HG02885 (cell line): ENCODE measurements around the gene ADAMTS1.

ENCODE experiments used
- ATAC-seq: cut with Tn5 transposase; IDR thresholded peaks from one replicate; pipeline ENCODE4 v1.9.1; 2021; ENCODE audit warnings: mild to moderate bottlenecking; ENCODE audit not compliant: unreplicated experiment, poor library complexity

ADAMTS1 gene

GRCh38 chr21:26794597-26795411, 50.4 kb downstream of the ADAMTS1 start:
- no peak for ATAC-seq

GRCh38 chr21:26790296-26790695, 54.9 kb downstream of the ADAMTS1 start:
- ATAC-seq = no peak

- no peak for ATAC-seq
Measured at GRCh38 chr21:26788790-26789189, 56.4 kb downstream of the ADAMTS1 start.
